ES-I3 (cell line): Measurements from ENCODE around the gene VASH1.

Experiments used
- H3K36me3 ChIP-seq: 2 replicates; pipeline ENCODE4 v1.6.1; 2013; ENCODE audit warnings: mild to moderate bottlenecking, low read length, control low read depth, moderate library complexity; ENCODE audit not compliant: insufficient read depth
- H3K4me1 ChIP-seq: 2 replicates; pipeline ENCODE4 v1.6.1; 2013; ENCODE audit warnings: mild to moderate bottlenecking, control low read depth, low read length; ENCODE audit not compliant: insufficient read depth
- H3K9ac ChIP-seq: 2 replicates; pipeline ENCODE4 v1.6.1; 2013; ENCODE audit warnings: low read depth, mild to moderate bottlenecking, low read length, moderate library complexity
- H3K9me3 ChIP-seq: 2 replicates; pipeline ENCODE4 v1.6.1; 2013; ENCODE audit warnings: mild to moderate bottlenecking, low read length, moderate library complexity; ENCODE audit not compliant: control insufficient read depth, insufficient read depth

Gene VASH1

GRCh38 chr14:76772300-76773187 lies 11.3 kb downstream of the VASH1 start:
- Histone ChIP-seq H3K4me1 (peaks cover 13% of the 10 kb centered on the region; the same call in 1 of the 2 replicates), H3K36me3 (no peaks in the 10 kb centered on the region), H3K9me3 (no peaks in the 10 kb centered on the region), H3K9ac (no peak overlapping the region)

DNA sequence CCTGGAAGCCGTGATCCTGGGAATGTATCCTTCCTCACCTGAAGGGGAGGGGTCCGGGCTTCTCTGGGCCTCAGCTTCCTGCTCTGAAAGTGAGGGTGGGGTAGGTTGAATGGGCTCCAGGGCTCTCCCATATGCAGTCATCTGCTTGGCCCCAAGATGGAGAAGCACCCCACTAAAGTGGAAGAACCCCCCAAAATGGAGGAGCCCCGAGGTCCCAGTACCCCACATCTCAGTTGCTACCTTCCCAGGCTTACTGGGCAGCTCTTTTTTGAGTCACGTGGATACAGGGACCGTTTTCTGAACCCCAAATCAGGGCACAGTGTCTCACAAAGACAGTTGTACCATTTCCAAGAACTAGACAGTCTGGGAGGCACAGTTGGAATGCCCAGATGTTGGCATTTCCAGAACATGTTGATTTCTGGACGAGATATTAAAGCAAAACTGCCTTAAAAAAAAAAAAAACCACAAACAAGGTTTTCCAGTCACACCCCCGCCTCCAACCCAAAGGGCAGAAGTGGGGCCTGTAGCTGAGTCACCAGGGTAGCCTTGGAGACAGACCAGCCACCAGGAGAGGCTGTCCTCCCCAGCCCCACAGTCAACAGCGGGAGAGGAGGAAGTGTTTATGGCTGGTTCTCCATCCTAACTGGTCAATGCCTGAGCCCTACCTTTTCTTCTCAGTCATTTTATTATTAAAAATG lies 12.1 kb downstream of the VASH1 start:
- Histone ChIP-seq H3K4me1 (peaks cover 13% of the 10 kb centered on the region; the same call in 1 of the 2 replicates), H3K36me3 (no peaks in the 10 kb centered on the region), H3K9me3 (no peaks in the 10 kb centered on the region), H3K9ac (no peak overlapping the region)

DNA sequence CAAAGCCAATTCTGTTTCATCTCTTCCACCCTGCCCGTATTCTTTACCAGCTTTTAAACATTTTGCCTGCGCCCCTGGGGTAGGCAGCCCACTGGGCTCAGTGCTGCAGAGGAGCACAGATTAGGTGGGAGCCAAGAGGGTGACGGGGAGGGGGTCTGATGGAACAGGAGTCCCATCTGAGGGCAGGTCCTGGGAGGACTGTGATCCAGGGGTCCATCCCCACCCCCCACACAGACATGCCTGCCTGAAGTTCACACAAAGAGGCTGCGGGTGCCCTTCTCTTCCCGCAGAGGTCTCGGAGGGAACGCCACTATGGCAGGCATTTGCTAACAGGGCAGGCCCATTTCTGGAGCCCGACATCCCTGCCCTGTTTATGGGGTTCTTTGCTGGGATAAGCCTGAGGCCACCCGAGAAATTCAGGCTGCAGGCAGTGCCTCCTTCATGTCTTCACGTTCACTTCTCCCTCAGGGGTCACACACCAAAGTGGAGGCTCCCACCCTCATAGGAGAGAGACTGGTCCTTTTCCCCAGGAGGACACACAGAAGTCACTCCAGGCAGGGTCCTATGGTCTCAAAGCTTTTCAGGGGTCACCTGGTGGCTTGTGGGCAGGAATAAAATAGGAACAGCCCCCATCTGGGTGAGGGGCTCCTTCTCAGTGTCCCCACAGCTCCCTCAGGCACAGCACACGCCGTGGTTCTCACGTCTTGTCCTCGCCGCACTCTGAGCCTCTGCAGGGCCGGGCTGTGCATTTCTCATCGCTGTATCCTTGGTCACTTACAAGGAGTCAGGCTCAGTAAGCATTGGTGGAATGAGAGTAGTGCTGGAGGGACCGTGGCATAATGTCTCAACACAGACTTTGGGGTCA lies 12.9 kb downstream of the VASH1 start:
- H3K36me3 ChIP-seq, result no peaks in the 10 kb centered on the region
- no peak overlapping the region for H3K9ac ChIP-seq
- H3K4me1 ChIP-seq, result peaks cover 13% of the 10 kb centered on the region; the same call in 1 of the 2 replicates
- no peaks in the 10 kb centered on the region for H3K9me3 ChIP-seq

DNA sequence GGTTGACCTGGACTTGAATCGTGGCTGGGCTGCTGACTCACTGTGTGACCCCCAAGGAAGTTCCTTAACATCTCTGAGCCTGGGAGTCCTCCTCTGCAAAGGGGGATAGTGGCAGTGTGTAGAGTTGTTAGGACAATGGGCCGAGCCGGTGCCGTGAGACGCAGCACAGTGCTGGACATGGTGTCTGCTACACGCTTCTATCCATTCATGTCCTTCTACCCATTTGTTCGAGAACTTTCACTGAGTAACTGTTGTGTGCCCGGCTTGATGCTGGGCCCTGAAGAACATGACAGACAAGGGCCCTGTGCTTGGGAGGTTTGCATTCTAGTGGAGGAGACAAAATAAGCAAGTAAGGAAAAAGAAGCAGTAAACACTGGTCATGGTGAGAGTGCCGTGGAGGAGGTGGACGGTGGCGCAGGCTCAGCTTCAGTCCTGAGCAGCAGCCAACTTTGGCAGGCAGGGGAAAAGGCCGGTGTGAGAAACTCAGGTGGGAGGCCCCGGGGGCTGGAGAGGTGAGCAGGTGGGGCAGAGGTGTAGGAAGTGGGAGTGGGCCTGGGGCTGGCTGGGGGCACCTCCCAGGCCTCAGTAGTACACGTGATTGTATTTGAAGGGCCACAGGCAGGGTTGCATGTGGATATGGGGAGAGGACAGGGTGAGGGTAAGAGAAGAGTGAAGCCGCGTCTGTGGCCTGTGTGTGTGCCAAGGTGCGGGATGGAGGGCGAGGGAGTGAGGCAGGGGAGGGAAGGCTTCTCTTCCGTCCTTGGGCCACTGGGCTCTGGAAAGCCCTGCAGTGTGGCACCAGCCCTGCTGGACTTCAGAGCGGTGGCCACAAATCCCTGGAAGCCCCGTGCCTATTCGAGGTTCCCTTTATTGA lies 13.8 kb downstream of the VASH1 start:
- H3K9me3 ChIP-seq, result no peaks in the 10 kb centered on the region
- H3K4me1 ChIP-seq, result peaks cover 13% of the 10 kb centered on the region; the same call in 1 of the 2 replicates
- H3K9ac ChIP-seq, result no peak overlapping the region
- H3K36me3 ChIP-seq, result no peaks in the 10 kb centered on the region

GRCh38 chr14:76775695-76776427 lies 14.6 kb downstream of the VASH1 start:
- no peak overlapping the region for H3K9ac ChIP-seq
- peaks cover 13% of the 10 kb centered on the region; the same call in 1 of the 2 replicates for H3K4me1 ChIP-seq
- no peaks in the 10 kb centered on the region for H3K36me3 ChIP-seq
- no peaks in the 10 kb centered on the region for H3K9me3 ChIP-seq

DNA sequence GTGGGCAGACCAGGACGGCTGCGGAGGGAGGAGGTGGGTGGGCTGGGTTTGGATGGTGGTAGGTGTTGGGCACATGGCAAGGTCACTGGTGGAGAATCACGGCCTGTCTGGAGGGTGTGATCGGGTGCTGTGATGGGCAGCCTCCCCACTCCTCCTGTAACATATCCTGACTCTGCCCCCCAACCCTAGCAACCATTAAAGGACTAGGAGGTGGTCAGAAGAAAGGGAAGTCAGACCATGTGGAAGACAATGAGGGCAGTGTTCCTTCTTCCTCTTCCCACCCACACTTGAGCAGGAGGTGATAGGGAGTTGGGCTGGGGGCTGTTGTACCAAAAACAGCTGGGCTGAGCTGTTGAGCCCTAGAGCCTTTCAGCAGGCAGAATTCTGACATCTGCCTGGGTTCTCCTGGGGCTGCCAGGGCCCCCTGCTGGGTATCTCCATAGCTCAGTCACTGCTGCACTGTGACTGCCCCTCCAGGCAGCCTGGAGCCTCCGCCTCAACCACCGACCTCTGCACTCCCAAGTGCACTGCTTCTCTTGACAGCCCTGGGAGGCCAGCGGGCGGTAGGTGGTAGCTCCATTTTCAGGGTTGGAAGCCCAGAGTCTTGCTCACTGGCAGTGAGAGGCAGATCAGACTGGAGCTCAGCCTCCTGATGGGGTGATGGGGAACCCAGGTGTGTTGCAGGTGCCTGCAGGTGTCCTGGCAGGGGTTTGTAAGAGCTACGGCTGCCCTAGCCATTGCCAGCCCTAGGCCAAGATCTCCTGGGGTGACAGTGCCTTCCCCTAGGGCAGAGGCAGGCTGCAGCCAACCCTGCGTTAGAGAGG lies 15.4 kb downstream of the VASH1 start:
- Histone ChIP-seq H3K9me3 (no peaks in the 10 kb centered on the region), H3K36me3 (no peaks in the 10 kb centered on the region), H3K9ac (no peak overlapping the region), H3K4me1 (peaks cover 13% of the 10 kb centered on the region; the same call in 1 of the 2 replicates)

DNA sequence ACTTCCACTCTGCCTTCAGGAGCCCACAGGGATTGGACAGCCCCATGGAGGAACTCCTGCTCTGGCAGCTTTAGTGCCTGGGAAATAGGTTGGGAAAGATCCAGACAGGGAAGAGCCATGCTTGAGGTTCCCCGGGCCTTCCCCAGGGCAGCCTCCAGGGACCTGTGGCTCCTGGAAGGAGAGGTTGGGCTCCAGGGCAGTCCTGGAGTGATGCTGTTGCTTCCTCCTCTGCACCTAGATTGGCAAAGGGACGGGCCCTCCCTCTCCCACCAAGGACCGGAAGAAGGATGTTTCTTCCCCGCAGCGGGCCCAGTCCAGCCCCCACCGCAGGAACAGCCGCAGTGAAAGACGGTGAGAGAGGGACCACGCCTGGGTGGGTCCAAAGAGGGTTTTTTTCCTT lies 16.5 kb downstream of the VASH1 start:
- Histone ChIP-seq H3K9ac (no peak overlapping the region), H3K4me1 (peaks cover 8% of the 10 kb centered on the region; the same call in 1 of the 2 replicates)

DNA sequence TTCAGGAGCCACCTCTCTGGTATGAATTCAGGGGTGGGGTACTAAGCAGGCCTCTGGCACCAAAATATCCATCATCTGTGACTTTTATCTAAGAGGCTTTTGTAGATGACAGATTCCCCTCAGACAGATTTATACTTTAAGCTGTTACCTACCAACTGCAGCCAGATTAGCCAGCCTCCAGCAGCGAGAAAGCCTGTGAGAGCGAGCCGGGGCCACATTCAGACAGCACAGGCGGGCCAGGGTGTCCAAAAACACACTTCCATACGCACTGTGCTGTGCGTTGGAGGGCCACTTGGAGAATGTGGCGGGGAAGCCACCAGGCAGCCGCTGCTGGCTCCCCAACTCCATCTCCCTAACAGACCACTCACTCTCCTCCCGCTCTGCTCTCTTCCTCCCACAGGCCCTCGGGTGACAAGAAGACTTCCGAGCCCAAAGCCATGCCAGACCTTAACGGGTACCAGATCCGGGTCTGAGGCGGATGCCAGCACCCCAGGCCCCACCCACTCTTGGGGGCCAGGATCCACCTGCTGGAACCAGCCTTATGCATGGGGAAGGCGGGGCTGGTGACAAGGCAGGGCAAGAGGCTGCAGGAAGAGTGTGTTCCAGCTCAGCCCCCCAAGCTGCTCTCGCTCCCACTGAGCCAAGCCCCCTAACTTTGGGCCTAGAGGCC lies 17.4 kb downstream of the VASH1 start:
- Histone ChIP-seq H3K9ac (no peak overlapping the region), H3K9me3 (no peaks in the 10 kb centered on the region), H3K36me3 (0 out of 2 replicates have a peak, but pooled peaks cover 2% of the 10 kb centered on the region), H3K4me1 (peaks cover 3% of the 10 kb centered on the region; the same call in 1 of the 2 replicates)

More for the DNA sequence above, 16.5 kb downstream of the VASH1 start:
- Histone ChIP-seq H3K9me3 (no peaks in the 10 kb centered on the region), H3K36me3 (0 out of 2 replicates have a peak, but pooled peaks cover 2% of the 10 kb centered on the region)

- H3K36me3 ChIP-seq, result 0 out of 2 replicates have a peak, but pooled peaks cover 2% of the 10 kb centered on the region
- no peaks in the 10 kb centered on the region for H3K9me3 ChIP-seq
- no peak overlapping the region for H3K9ac ChIP-seq
- 0 out of 2 replicates have a peak, but pooled peaks cover 3% of the 10 kb centered on the region for H3K4me1 ChIP-seq
Measured at GRCh38 chr14:76779221-76780057, 18.2 kb downstream of the VASH1 start.

DNA sequence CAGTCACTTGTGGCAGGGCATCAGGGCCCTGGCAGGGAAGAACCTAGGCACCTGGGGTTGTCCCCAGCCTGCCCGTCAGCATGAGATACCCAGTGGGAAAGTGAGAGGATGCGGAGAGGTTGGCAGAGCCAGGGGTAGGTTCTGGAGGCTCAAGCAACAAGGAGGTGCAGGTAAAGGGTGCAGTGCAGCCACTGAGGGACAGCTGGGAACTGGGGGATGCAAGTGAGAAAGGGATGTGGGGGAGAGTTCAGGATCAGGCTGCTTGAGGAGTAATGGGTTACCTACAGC lies 18.7 kb downstream of the VASH1 start:
- Histone ChIP-seq H3K9me3 (no peaks in the 10 kb centered on the region), H3K4me1 (0 out of 2 replicates have a peak, but pooled peaks cover 3% of the 10 kb centered on the region), H3K9ac (no peak overlapping the region), H3K36me3 (0 out of 2 replicates have a peak, but pooled peaks cover 2% of the 10 kb centered on the region)

- H3K9me3 ChIP-seq, result no peaks in the 10 kb centered on the region
- peaks cover 2% of the 10 kb centered on the region; the same call in 1 of the 2 replicates for H3K36me3 ChIP-seq
- 0 out of 2 replicates have a peak, but pooled peaks cover 3% of the 10 kb centered on the region for H3K4me1 ChIP-seq
Measured at GRCh38 chr14:76780360-76780759, 19.1 kb downstream of the VASH1 start.

More at GRCh38 chr14:76780360-76780759, 19.1 kb downstream of the VASH1 start:
- H3K9ac ChIP-seq, result no peak overlapping the region
